Measurements from ENCODE around the gene URM1.
"Not testable (repeated sequence)": the region's sequence is repeated elsewhere in the genome, so short reads cannot be mapped to it uniquely, and the experiment has no call there.

Gene URM1

GRCh38 chr9:128396970-128397613 is 25.9 kb downstream of the URM1 start:
- Mint-ChIP-seq H3K27me3 (peaks cover 19% of the 10 kb centered on the region), H3K27ac (peak overlapping the region; percentile 14), H3K9me3 (no peaks in the 10 kb centered on the region), H3K4me1 (ENCODE audit: low read depth) (peaks cover 16% of the 10 kb centered on the region), H3K36me3 (ENCODE audit: low read depth) (peaks cover 18% of the 10 kb centered on the region), H3K4me3 (peak overlapping the region; percentile 10)
- intact Hi-C loops (cut with micrococcal nuclease), result no loop called here

GRCh38 chr9:128397831-128398230 is 26.7 kb downstream of the URM1 start:
- Mint-ChIP-seq H3K27me3 (peaks cover 19% of the 10 kb centered on the region), H3K4me3 (no peak overlapping the region), H3K27ac (no peak overlapping the region), H3K4me1 (ENCODE audit: low read depth) (peaks cover 16% of the 10 kb centered on the region), H3K36me3 (ENCODE audit: low read depth) (peaks cover 11% of the 10 kb centered on the region), H3K9me3 (no peaks in the 10 kb centered on the region)
- intact Hi-C loops (cut with micrococcal nuclease), result no loop called here

GRCh38 chr9:128399861-128400260 is 28.7 kb downstream of the URM1 start:
- Mint-ChIP-seq H3K4me3 (no peak overlapping the region), H3K27ac (no peak overlapping the region), H3K4me1 (ENCODE audit: low read depth) (peaks cover 16% of the 10 kb centered on the region), H3K36me3 (ENCODE audit: low read depth) (no peaks in the 10 kb centered on the region), H3K9me3 (no peaks in the 10 kb centered on the region), H3K27me3 (peaks cover 16% of the 10 kb centered on the region)
- intact Hi-C loops (cut with micrococcal nuclease), result no loop called here

- intact Hi-C loops (cut with micrococcal nuclease), result no loop called here
- Mint-ChIP-seq H3K36me3 (ENCODE audit: low read depth) (no peaks in the 10 kb centered on the region), H3K9me3 (no peaks in the 10 kb centered on the region), H3K4me3 (no peak overlapping the region), H3K27ac (no peak overlapping the region), H3K27me3 (peaks cover 24% of the 10 kb centered on the region), H3K4me1 (ENCODE audit: low read depth) (peaks cover 4% of the 10 kb centered on the region)
These were observed 33.4 kb downstream of the URM1 start for GRCh38 chr9:128404560-128404959.

GRCh38 chr9:128405077-128405779 is 34.1 kb downstream of the URM1 start:
- Mint-ChIP-seq H3K36me3 (ENCODE audit: low read depth) (no peaks in the 10 kb centered on the region), H3K4me1 (ENCODE audit: low read depth) (peaks cover 4% of the 10 kb centered on the region), H3K27me3 (peaks cover 31% of the 10 kb centered on the region), H3K9me3 (no peaks in the 10 kb centered on the region), H3K4me3 (no peak overlapping the region), H3K27ac (no peak overlapping the region)
- intact Hi-C loops (cut with micrococcal nuclease), result no loop called here

GRCh38 chr9:128405780-128406171 is 34.6 kb downstream of the URM1 start:
- H3K27me3 Mint-ChIP-seq, result peaks cover 34% of the 10 kb centered on the region
- no peak overlapping the region for H3K4me3 Mint-ChIP-seq
- H3K9me3 Mint-ChIP-seq, result no peaks in the 10 kb centered on the region
- H3K4me1 Mint-ChIP-seq (ENCODE audit: low read depth), result peaks cover 4% of the 10 kb centered on the region
- intact Hi-C loops (cut with micrococcal nuclease), result no loop called here
- H3K27ac Mint-ChIP-seq, result no peak overlapping the region
- H3K36me3 Mint-ChIP-seq (ENCODE audit: low read depth), result no peaks in the 10 kb centered on the region

GRCh38 chr9:128406848-128407391 is 35.7 kb downstream of the URM1 start:
- intact Hi-C loops (cut with micrococcal nuclease), result no loop called here
- Mint-ChIP-seq H3K9me3 (no peaks in the 10 kb centered on the region), H3K4me1 (ENCODE audit: low read depth) (peaks cover 4% of the 10 kb centered on the region), H3K4me3 (no peak overlapping the region), H3K27ac (no peak overlapping the region), H3K27me3 (peaks cover 44% of the 10 kb centered on the region), H3K36me3 (ENCODE audit: low read depth) (no peaks in the 10 kb centered on the region)

- Mint-ChIP-seq H3K4me3 (no peak overlapping the region), H3K9me3 (no peaks in the 10 kb centered on the region), H3K27me3 (peaks cover 50% of the 10 kb centered on the region), H3K27ac (no peak overlapping the region), H3K36me3 (ENCODE audit: low read depth) (no peaks in the 10 kb centered on the region), H3K4me1 (ENCODE audit: low read depth) (peaks cover 4% of the 10 kb centered on the region)
- intact Hi-C loops (cut with micrococcal nuclease), result no loop called here
These were observed 37.8 kb downstream of the URM1 start for GRCh38 chr9:128408963-128409431.

GRCh38 chr9:128409450-128409849 is 38.3 kb downstream of the URM1 start:
- H3K4me1 Mint-ChIP-seq (ENCODE audit: low read depth), result peaks cover 4% of the 10 kb centered on the region
- intact Hi-C loops (cut with micrococcal nuclease), result no loop called here
- no peaks in the 10 kb centered on the region for H3K36me3 Mint-ChIP-seq (ENCODE audit: low read depth)
- no peak overlapping the region for H3K4me3 Mint-ChIP-seq
- H3K27me3 Mint-ChIP-seq, result peaks cover 52% of the 10 kb centered on the region
- H3K9me3 Mint-ChIP-seq, result no peaks in the 10 kb centered on the region
- no peak overlapping the region for H3K27ac Mint-ChIP-seq

GRCh38 chr9:128409978-128410377 is 38.8 kb downstream of the URM1 start:
- Mint-ChIP-seq H3K4me1 (ENCODE audit: low read depth) (peaks cover 4% of the 10 kb centered on the region), H3K36me3 (ENCODE audit: low read depth) (no peaks in the 10 kb centered on the region), H3K4me3 (no peak overlapping the region), H3K27ac (no peak overlapping the region), H3K27me3 (peaks cover 55% of the 10 kb centered on the region), H3K9me3 (no peaks in the 10 kb centered on the region)
- intact Hi-C loops (cut with micrococcal nuclease), result loop anchor here (5.0 kb wide), 1 partner anchor 113 kb away; no protein-coding TSS in a partner anchor

- peaks cover 66% of the 10 kb centered on the region for H3K27me3 Mint-ChIP-seq
- intact Hi-C loops (cut with micrococcal nuclease), result loop anchor here (1.0 to 5.0 kb wide), 2 partner anchors 49 to 114 kb away; no protein-coding TSS in a partner anchor
- H3K9me3 Mint-ChIP-seq, result no peaks in the 10 kb centered on the region
These were observed 40.4 kb downstream of the URM1 start for GRCh38 chr9:128411364-128412119.

GRCh38 chr9:128412120-128412790 is 41.1 kb downstream of the URM1 start:
- peaks cover 5% of the 10 kb centered on the region for H3K4me1 Mint-ChIP-seq (ENCODE audit: low read depth)
- no peaks in the 10 kb centered on the region for H3K9me3 Mint-ChIP-seq
- H3K27me3 Mint-ChIP-seq, result peaks cover 66% of the 10 kb centered on the region
- H3K4me3 Mint-ChIP-seq, result no peak overlapping the region
- no peak overlapping the region for H3K27ac Mint-ChIP-seq
- intact Hi-C loops (cut with micrococcal nuclease), result loop anchor here (1.0 to 5.0 kb wide), 2 partner anchors 50 to 115 kb away; no protein-coding TSS in a partner anchor
- H3K36me3 Mint-ChIP-seq (ENCODE audit: low read depth), result no peaks in the 10 kb centered on the region

More at GRCh38 chr9:128411364-128412119, 40.4 kb downstream of the URM1 start:
- Mint-ChIP-seq H3K27ac (no peak overlapping the region), H3K4me1 (ENCODE audit: low read depth) (peaks cover 8% of the 10 kb centered on the region), H3K36me3 (ENCODE audit: low read depth) (no peaks in the 10 kb centered on the region), H3K4me3 (no peak overlapping the region)

GRCh38 chr9:128413728-128414127 is 42.6 kb downstream of the URM1 start:
- intact Hi-C loops (cut with micrococcal nuclease), result loop anchor here (5.0 kb wide), 1 partner anchor 116 kb away; no protein-coding TSS in a partner anchor
- not testable (repeated sequence) for H3K27ac Mint-ChIP-seq; H3K9me3 Mint-ChIP-seq; H3K4me3 Mint-ChIP-seq; H3K36me3 Mint-ChIP-seq (ENCODE audit: low read depth); H3K4me1 Mint-ChIP-seq (ENCODE audit: low read depth)
- peaks cover 68% of the 10 kb centered on the region for H3K27me3 Mint-ChIP-seq

All from dendritic cell treated with granulocyte-macrophage colony-stimulating factor and Interleukin-4, amounts not matched to agents 40 ng/mL and 50 ng/mL, for 4 days (primary cell).